Panc1 (cell line): Measurements from ENCODE around the gene MTSS2. TPM values are rescaled to one million over a fixed set of nuclear protein-coding genes. Genes with fewer than 3 reads are reported as not detected.

ENCODE experiments used
- ATAC-seq: fragments of 200-7000 bp; cut with Tn5 transposase; 2 replicates; pipeline ENCODE4 v1.9.1; 2020; ENCODE audit warnings: mild to moderate bottlenecking, moderate library complexity
- BruUV-seq: library from RNA; stranded (reverse); fragments of 400-500 nt; replicated peaks from 2 replicates; lab custom pipeline; 2021; lab: Mats Ljungman, UMichigan
- CTCF ChIA-PET: fragments of 300-600 bp; sonication (Branson Sonifier 250); formaldehyde crosslinking; loops from one replicate; lab custom pipeline; 2022; ENCODE audit warnings: antibody characterized with exemption; lab: Charles Lee
- POLR2A ChIA-PET: fragments of 300-600 bp; sonication (Branson Sonifier 250); formaldehyde crosslinking; loops from one replicate; lab custom pipeline; 2022; ENCODE audit warnings: antibody characterized with exemption; lab: Charles Lee
- DNase-seq: peaks from one replicate; pipeline ENCODE4 v3.0.0-alpha.2; 2010; ENCODE audit warnings: low read depth, low spot score
- H3K27ac ChIP-seq: 2 replicates; pipeline ENCODE4 v1.5.1; 2011; ENCODE audit warnings: mild to moderate bottlenecking, low read length, inconsistent platforms
- H3K27me3 ChIP-seq: fragments of 200-500 bp; sonication (Bioruptor generic); 2 replicates; pipeline ENCODE4 v1.6.0; 2014; ENCODE audit warnings: low read length, inconsistent platforms; ENCODE audit not compliant: control insufficient read depth, insufficient read depth
- H3K36me3 ChIP-seq: fragments of 200-500 bp; sonication (Bioruptor generic); 2 replicates; pipeline ENCODE4 v1.5.1; 2014; ENCODE audit warnings: inconsistent platforms, mild to moderate bottlenecking, low read length, moderate library complexity; ENCODE audit not compliant: control insufficient read depth, insufficient read depth
- H3K4me1 ChIP-seq: 2 replicates; pipeline ENCODE4 v1.5.1; 2011; ENCODE audit warnings: inconsistent platforms, mild to moderate bottlenecking, low read length, moderate library complexity; ENCODE audit not compliant: control insufficient read depth, insufficient read depth
- H3K4me3 ChIP-seq, 2 experiments: 2 replicates each; pipeline ENCODE4 v1.5.1; 2011 to 2012; ENCODE audit warnings: low read depth in 2 of 2, low read length in 2 of 2, mild to moderate bottlenecking in 2 of 2, inconsistent platforms in 1 of 2, moderate library complexity in 1 of 2
- H3K9me3 ChIP-seq: fragments of 200-500 bp; sonication (Bioruptor generic); 2 replicates; pipeline ENCODE4 v1.5.1; 2014; ENCODE audit warnings: low read depth, mild to moderate bottlenecking, inconsistent platforms, low read length, moderate library complexity; ENCODE audit not compliant: control insufficient read depth, insufficient read depth
- POLR2AphosphoS5 ChIP-seq: IDR thresholded peaks from 2 replicates; pipeline ENCODE4 v1.6.1; 2012; ENCODE audit warnings: mild to moderate bottlenecking, low read depth, low read length, moderate library complexity
- REST ChIP-seq, 2 experiments: IDR thresholded peaks; 2 replicates each; pipeline ENCODE4 v1.6.1; 2011 to 2012; ENCODE audit warnings: low read depth in 2 of 2, control low read depth in 1 of 2, low read length in 1 of 2, mild to moderate bottlenecking in 1 of 2, moderate library complexity in 1 of 2; ENCODE audit not compliant: insufficient read depth in 1 of 2
- SIN3A ChIP-seq: IDR thresholded peaks from 2 replicates; pipeline ENCODE4 v1.6.1; 2012; ENCODE audit warnings: low read depth, mild to moderate bottlenecking, low read length, moderate library complexity, borderline replicate concordance; ENCODE audit not compliant: insufficient read depth
- TCF7L2 ChIP-seq: IDR thresholded peaks from 2 replicates; pipeline ENCODE4 v1.6.1; 2011; ENCODE audit warnings: mild to moderate bottlenecking, low read depth, low read length, inconsistent platforms
- in situ Hi-C: cut with HindIII; loops from 2 replicates; pipeline ENCODE4 v1.10.0; 2016; ENCODE audit warnings: low sequenced_read_pairs, low pct_unique_long_range_greater_than_20kb
- intact Hi-C: fragments of 100-400 bp; cut with micrococcal nuclease; formaldehyde crosslinking; loops from one replicate; pipeline ENCODE4 v1.10.0; 2022; ENCODE audit not compliant: unreplicated experiment
- total RNA-seq: library from RNA; stranded (reverse); gene quantifications from one replicate; pipeline ENCODE4 v1.2.1, GENCODE V29; 2021; ENCODE audit not compliant: unreplicated experiment
- TF ChIP-seq, protein P1 (sequence below): fragments of 450-650 bp; IDR thresholded peaks from 2 replicates; pipeline ENCODE4 v1.5.1; 2017; ENCODE audit warnings: mild to moderate bottlenecking

Gene MTSS2
- total RNA-seq, 1 experiment from 2014 or later: 55.7 TPM

- intact Hi-C loops (no loop called here), in situ Hi-C loops (no loop called here)
- TF ChIP-seq TCF7L2 (no peak), SIN3A (no peak), POLR2AphosphoS5 (no peak), REST (IDR thresholded peaks at IDR 0.05; ENCODE audit: insufficient read depth in 1 of 2, low read depth in 2 of 2, low read length in 1 of 2) (no peak)
- TF ChIP-seq, protein P1, sequence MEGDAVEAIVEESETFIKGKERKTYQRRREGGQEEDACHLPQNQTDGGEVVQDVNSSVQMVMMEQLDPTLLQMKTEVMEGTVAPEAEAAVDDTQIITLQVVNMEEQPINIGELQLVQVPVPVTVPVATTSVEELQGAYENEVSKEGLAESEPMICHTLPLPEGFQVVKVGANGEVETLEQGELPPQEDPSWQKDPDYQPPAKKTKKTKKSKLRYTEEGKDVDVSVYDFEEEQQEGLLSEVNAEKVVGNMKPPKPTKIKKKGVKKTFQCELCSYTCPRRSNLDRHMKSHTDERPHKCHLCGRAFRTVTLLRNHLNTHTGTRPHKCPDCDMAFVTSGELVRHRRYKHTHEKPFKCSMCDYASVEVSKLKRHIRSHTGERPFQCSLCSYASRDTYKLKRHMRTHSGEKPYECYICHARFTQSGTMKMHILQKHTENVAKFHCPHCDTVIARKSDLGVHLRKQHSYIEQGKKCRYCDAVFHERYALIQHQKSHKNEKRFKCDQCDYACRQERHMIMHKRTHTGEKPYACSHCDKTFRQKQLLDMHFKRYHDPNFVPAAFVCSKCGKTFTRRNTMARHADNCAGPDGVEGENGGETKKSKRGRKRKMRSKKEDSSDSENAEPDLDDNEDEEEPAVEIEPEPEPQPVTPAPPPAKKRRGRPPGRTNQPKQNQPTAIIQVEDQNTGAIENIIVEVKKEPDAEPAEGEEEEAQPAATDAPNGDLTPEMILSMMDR: no peak; the same call in 1 of the 2 replicates
- CTCF ChIA-PET: interaction anchor here (1.2 kb wide), 1 partner anchor 15 kb away, joined by 4 read pairs; no protein-coding TSS in a partner anchor
- no peaks in the 10 kb centered on the region for H3K36me3 ChIP-seq
- no peak for DNase-seq
- no peaks in the 10 kb centered on the region for H3K4me1 ChIP-seq
- no TSS peak for BruUV-seq
- no peaks in the 10 kb centered on the region for H3K27me3 ChIP-seq
- POLR2A ChIA-PET: interaction anchor here (0.7 kb wide), 1 partner anchor 109 kb away, joined by 3 read pairs; no protein-coding TSS in a partner anchor
- ATAC-seq: no peak
- no peaks in the 10 kb centered on the region for H3K9me3 ChIP-seq
- no peak overlapping the region for H3K4me3 ChIP-seq
- no peak overlapping the region for H3K27ac ChIP-seq
Observed at GRCh38 chr16:70638814-70639792, 46.8 kb downstream of the MTSS2 start.

Other genes with a start within 250 kb of the MTSS2 start
- gene ST3GAL2, start 247.0 kb downstream of the MTSS2 start, total RNA-seq: 84.2 TPM
- gene FCSK, start 231.5 kb downstream of the MTSS2 start, total RNA-seq: 16.9 TPM
- 45.4 TPM for gene COG4, start 162.5 kb downstream of the MTSS2 start, total RNA-seq
- 253 TPM for gene SF3B3, start 162.2 kb downstream of the MTSS2 start, total RNA-seq
- 5.8 TPM for gene IL34, start 39.5 kb downstream of the MTSS2 start, total RNA-seq
- gene VAC14, start 115.1 kb upstream of the MTSS2 start, total RNA-seq: 37.9 TPM